Right lobe of liver (tissue), 6 donors: ENCODE results near the gene PCAT7. TPM values are rescaled to one million over a fixed set of nuclear protein-coding genes. Genes with fewer than 3 reads are reported as not detected.
"Not testable (repeated sequence)": the region's sequence is repeated elsewhere in the genome, so short reads cannot be mapped to it uniquely, and the experiment has no call there.

Experiments
- ATAC-seq, 4 donors: fragments of 200-7000 bp; cut with Tn5 transposase; one replicate each; pipeline ENCODE4 v1.9.1; 2020; ENCODE audit warnings: mild to moderate bottlenecking in 4 of 4, moderate library complexity in 4 of 4
- DNase-seq, 3 donors: peaks; one replicate each; pipeline ENCODE4 v3.0.0-alpha.2; 2020
- H3K27ac ChIP-seq, 3 donors: fragments of 200-600 bp; one replicate each; pipeline ENCODE4 v1.8.0; 2022
- H3K27me3 ChIP-seq, 2 donors: fragments of 200-600 bp; one replicate each; pipeline ENCODE4 v1.8.0; 2022
- H3K36me3 ChIP-seq, 4 donors: fragments of 200-600 bp; sonication (generic) in 1 of 4; one replicate each; pipeline versions ENCODE4 v1.5.1 to v1.8.0; 2017 to 2022; ENCODE audit warnings: control low read depth in 1 of 4
- H3K4me1 ChIP-seq, 4 donors: fragments of 200-600 bp; sonication (generic) in 1 of 4; one replicate each; pipeline versions ENCODE4 v1.5.1 to v1.8.0; 2017 to 2022; ENCODE audit warnings: control low read depth in 1 of 4
- H3K4me3 ChIP-seq, 3 donors: fragments of 200-600 bp; one replicate each; pipeline ENCODE4 v1.8.0; 2022
- H3K9me3 ChIP-seq, 4 donors: fragments of 200-600 bp; sonication (generic) in 1 of 4; one replicate each; pipeline versions ENCODE4 v1.5.1 to v1.8.0; 2017 to 2022; ENCODE audit warnings: control low read depth in 1 of 4
- POLR2A ChIP-seq: fragments of 450-650 bp; IDR thresholded peaks from one replicate; pipeline ENCODE4 v1.6.1; 2017; ENCODE audit warnings: antibody characterized with exemption, mild to moderate bottlenecking
- WGBS: methylation state at CpG from one replicate; pipeline ENCODE4 v1.1.6; 2018; ENCODE audit warnings: low coverage, low lambda C conversion rate; ENCODE audit not compliant: insufficient coverage; ENCODE audit errors: missing lambda C conversion rate; 5-methylcytosine and 5-hydroxymethylcytosine counted together
- intact Hi-C, 2 donors: fragments of 100-400 bp; cut with DNase I; formaldehyde crosslinking; loops; one replicate each; pipeline versions ENCODE4 v1.11.2 to v1.14.1; 2022
- total RNA-seq, 6 experiments: library from RNA; depleted of rRNA in 2 of 6; stranded (reverse); fragments of >200 nt in 2 of 6; fragmentation: NEBNext Ultra II Directional in 3 of 6; extraction: Animal tissue kit (Norgen Biotek cat#: 25700) in 3 of 6; gene quantifications; one replicate each; pipeline versions ENCODE4 v1.1.0 to v1.2.4, GENCODE V29; 2016 to 2023
- TF ChIP-seq, protein P1 (sequence below), 4 donors: fragments of 200-600 bp in 3 of 4; fragments of 450-650 bp in 1 of 4; IDR thresholded peaks; one replicate each; pipeline versions ENCODE4 v1.5.1 to v1.8.0; 2016 to 2022; ENCODE audit warnings: antibody characterized with exemption in 4 of 4, mild to moderate bottlenecking in 2 of 4
- donor health status: DM: no; HTN: yes; CAD: no.
- donor health status: DM: no; HTN: no; CAD: no.
- donor health status: DM: no; HTN: no; CAD: no.
- donor health status: DM: no; HTN: yes; CAD: no.
- donor health status: DM: no; HTN: yes; CAD: no.

Gene PCAT7
- total RNA-seq, 6 experiments from 2014 or later, result 0.37 to 3.1 (median 0.96) TPM

- no peaks in the 10 kb centered on the region for H3K27me3 ChIP-seq
- H3K4me1 ChIP-seq, result peaks cover 0 to 6% (median 3%) of the 10 kb centered on the region in 4 donors
- no peaks in the 10 kb centered on the region for H3K36me3 ChIP-seq
- TF ChIP-seq, protein P1, sequence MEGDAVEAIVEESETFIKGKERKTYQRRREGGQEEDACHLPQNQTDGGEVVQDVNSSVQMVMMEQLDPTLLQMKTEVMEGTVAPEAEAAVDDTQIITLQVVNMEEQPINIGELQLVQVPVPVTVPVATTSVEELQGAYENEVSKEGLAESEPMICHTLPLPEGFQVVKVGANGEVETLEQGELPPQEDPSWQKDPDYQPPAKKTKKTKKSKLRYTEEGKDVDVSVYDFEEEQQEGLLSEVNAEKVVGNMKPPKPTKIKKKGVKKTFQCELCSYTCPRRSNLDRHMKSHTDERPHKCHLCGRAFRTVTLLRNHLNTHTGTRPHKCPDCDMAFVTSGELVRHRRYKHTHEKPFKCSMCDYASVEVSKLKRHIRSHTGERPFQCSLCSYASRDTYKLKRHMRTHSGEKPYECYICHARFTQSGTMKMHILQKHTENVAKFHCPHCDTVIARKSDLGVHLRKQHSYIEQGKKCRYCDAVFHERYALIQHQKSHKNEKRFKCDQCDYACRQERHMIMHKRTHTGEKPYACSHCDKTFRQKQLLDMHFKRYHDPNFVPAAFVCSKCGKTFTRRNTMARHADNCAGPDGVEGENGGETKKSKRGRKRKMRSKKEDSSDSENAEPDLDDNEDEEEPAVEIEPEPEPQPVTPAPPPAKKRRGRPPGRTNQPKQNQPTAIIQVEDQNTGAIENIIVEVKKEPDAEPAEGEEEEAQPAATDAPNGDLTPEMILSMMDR (IDR thresholded peaks at IDR 0.05), result no peak
- TF ChIP-seq POLR2A, result no peak
- ATAC-seq (no peak), DNase-seq (no peak)
- H3K9me3 ChIP-seq, result no peaks in the 10 kb centered on the region
- no peak overlapping the region for H3K27ac ChIP-seq
- intact Hi-C loops, result no loop called here
- WGBS, result 75% methylated on average over 4 of the region's 4 CpGs
- H3K4me3 ChIP-seq, result no peak overlapping the region
Measured at GRCh38 chr9:94557376-94557775, 2.5 kb downstream of the PCAT7 start.

- Histone ChIP-seq H3K27me3 (no peaks in the 10 kb centered on the region), H3K36me3 (no peaks in the 10 kb centered on the region), H3K4me1 (no peaks in the 10 kb centered on the region), H3K9me3 (no peaks in the 10 kb centered on the region), H3K4me3 (no peak overlapping the region), H3K27ac (no peak overlapping the region)
- TF ChIP-seq, protein P1 (IDR thresholded peaks at IDR 0.05), result no peak
- TF ChIP-seq POLR2A, result no peak
- intact Hi-C loops, result no loop called here
- DNase-seq (no peak), ATAC-seq (no peak)
- WGBS, result 88% methylated on average over 6 of the region's 6 CpGs
Measured at GRCh38 chr9:94560237-94560636, 5.4 kb downstream of the PCAT7 start.

DNA sequence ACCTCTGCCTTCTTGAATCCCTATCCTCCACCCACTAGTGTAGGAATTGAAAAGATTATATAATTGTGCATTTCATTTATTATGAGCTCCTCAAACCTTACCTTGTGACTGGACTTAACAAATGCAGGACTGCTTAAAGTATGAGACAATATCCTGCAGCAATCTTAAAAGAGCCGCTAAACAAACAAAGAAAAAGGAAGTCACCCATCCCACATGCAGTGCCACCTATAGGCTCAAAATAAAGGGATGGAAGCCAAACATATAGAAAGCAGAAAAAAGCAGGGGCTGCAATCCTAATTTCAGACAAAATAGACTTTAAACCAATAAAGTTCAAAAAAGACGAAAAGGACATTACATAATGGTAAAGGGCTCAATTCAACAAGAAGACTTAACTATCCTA, 8.7 kb downstream of the PCAT7 start:
- TF ChIP-seq, protein P1 (IDR thresholded peaks at IDR 0.05), result no peak
- no peak for TF ChIP-seq POLR2A

GRCh38 chr9:94564279-94564678, 9.4 kb downstream of the PCAT7 start:
- H3K4me3 ChIP-seq, H3K36me3 ChIP-seq, DNase-seq, H3K27ac ChIP-seq, intact Hi-C loops, ATAC-seq, H3K4me1 ChIP-seq, H3K27me3 ChIP-seq, H3K9me3 ChIP-seq: not testable (repeated sequence)
- whole genome bisulfite sequencing, result 67% methylated on average over 3 of the region's 3 CpGs

More for the DNA sequence above, 8.7 kb downstream of the PCAT7 start:
- DNase-seq (no peak), ATAC-seq (no peak)
- no peaks in the 10 kb centered on the region for H3K9me3 ChIP-seq
- no peaks in the 10 kb centered on the region for H3K27me3 ChIP-seq
- intact Hi-C loops, result no loop called here
- no peaks in the 10 kb centered on the region for H3K36me3 ChIP-seq
- H3K4me1 ChIP-seq, result no peaks in the 10 kb centered on the region
- H3K27ac ChIP-seq, result no peak overlapping the region
- H3K4me3 ChIP-seq, result no peak overlapping the region
- 48% methylated on average over 2 of the region's 2 CpGs for WGBS

DNA sequence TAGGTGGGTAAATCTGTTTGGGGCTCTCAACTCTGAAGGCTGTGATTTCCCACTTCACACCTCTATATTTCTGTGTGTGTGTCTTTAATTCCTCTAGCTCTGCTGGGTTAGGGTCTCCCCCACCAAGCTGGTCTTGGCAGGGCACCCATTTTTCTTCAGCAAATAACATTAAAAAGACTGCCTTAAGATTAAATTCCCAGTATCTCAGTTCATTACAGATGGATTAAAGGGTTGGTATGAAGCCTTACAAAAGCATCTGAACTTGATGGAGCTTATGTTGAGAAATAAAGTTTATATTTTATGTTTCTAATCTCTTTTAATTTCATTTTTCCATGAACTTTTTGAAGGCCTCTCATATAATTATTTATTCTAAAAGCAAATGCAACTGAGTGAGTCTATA, 11.7 kb downstream of the PCAT7 start:
- Histone ChIP-seq H3K27ac (no peak overlapping the region), H3K9me3 (no peaks in the 10 kb centered on the region), H3K4me3 (no peak overlapping the region), H3K27me3 (no peaks in the 10 kb centered on the region), H3K4me1 (no peaks in the 10 kb centered on the region), H3K36me3 (no peaks in the 10 kb centered on the region)
- TF ChIP-seq, protein P1 (IDR thresholded peaks at IDR 0.05), result no peak
- TF ChIP-seq POLR2A, result no peak
- intact Hi-C loops, result no loop called here
- no peak for DNase-seq
- no peak for ATAC-seq
